Middle frontal gyrus (tissue), 1 donor: ENCODE data around the gene MSTN.

Source experiments
- DNase-seq: peaks from one replicate; pipeline ENCODE4 v3.0.0-alpha.2; 2015; ENCODE audit warnings: low spot score; ENCODE audit errors: extremely low spot score

MSTN gene

GRCh38 chr2:190062601-190063000 lies at the start of gene MSTN:
TSS of gene MSTN (minus strand) at chr2:190062729. CDS start at chr2:190062596, 133 bp downstream.
- DNase-seq = no peak

DNA sequence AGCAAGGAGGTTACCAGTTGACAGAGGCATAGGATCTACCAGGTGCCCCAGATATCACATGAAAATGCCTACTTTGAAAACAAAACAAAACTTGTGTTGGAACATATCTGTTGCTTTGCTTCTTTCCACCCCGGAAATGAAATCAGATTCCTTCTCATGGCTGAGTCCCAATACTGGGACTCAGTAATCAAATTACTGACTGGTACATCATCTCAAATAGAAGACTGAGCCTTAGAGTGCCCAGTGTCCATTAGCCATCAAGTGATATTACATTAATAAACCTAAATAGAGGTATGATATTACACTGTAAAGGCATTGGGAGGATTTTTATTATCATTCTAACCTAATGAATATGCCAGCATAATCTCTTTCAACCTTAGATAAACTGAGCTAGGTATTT lies 48.6 kb upstream of the MSTN start:
- no peak for DNase-seq

- no peak for DNase-seq
Observed at GRCh38 chr2:190110699-190111098, 48.2 kb upstream of the MSTN start.

DNA sequence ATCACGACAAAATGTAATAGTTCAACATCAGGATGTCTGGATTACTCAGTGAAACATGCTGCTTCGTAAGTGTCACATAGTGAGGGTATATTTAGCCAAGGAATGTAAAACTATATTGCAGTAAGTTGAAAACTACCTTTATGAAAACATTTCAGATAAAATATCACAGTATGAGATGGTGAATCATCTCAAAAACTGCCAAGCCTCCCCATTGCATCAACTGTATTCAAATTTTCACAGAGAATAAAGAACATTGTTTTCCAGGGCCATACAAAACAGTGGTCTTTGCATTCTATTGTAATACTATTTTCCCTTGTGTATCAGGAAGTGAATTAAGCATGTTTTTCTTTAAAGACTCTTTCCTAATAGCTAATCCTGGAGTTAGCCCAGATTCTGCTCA lies 47.6 kb upstream of the MSTN start:
- no peak for DNase-seq

DNA sequence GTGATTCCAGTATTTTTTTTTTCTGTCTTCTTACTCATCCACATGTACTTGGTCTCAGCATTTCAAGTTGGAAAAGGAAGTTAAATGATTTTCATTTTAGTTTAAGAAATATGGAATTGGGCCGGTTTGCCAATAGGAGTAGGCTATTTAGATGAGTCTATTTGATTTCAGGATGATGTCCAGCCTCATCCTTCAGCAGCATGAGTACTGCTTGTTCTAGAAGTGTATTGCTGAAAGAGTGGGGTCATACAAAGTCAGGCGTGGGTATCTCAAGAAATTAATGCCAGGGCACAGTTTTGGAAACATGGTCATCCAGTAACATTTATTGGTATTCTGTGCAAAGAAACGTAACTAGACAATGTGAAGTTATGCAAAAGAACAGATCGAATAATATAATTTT lies 44.9 kb upstream of the MSTN start:
- no peak for DNase-seq

DNA sequence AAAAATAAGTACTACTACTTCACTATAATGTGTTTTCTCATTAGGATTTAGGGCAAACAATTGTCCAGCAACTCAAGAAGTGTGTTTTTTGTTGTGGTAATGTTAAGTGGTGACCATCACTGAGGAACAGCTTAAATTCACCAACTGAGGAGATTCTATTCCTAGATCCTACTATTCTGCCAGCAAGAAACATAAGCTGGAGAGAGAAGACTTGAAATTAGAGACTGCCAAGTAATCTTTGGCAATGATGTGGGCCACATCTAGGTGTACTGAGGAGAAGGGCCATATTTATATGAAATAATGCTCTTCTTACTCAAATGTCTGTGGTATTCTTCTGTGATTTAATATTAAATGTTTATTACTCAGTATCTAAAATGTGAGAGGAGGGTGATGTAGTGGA lies 44.3 kb upstream of the MSTN start:
- DNase-seq = no peak

DNA sequence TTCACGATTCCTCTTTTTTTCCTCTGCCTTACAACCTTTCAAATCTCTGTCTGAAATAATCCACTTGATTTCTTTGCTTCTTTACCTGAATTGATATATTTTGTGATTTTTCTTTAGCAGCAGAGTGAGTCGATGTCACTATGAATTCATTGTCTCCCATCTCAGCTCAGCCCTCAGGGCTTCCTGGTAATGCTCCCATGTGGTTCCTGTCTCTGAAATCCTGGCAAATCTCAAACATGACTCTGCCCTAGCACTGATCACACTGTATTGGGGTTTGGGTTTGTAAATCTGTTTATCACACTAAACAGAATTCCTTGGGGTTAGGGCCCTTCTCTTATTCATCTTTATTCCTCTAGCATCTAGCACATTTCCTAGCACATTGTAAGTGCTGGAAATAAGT lies 43.0 kb upstream of the MSTN start:
- no peak for DNase-seq

DNA sequence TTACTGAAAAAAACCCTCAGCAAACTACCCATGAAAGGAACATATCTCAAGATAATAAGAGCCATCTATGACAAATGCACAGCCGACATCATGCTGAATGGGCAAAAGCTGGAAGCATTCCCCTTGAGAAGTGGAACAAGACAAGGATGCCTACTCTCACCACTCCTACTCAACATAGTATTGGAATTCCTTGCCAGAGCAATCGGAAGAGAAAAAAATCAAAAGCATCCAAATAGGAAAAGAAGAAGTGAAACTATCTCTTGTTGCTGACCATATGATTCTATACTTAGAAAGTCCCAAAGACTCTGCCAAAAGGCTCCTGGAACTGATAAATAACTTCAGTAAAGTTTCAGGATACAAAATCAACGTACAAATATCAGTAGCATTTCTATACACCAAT lies 40.6 kb upstream of the MSTN start:
- no peak for DNase-seq

DNA sequence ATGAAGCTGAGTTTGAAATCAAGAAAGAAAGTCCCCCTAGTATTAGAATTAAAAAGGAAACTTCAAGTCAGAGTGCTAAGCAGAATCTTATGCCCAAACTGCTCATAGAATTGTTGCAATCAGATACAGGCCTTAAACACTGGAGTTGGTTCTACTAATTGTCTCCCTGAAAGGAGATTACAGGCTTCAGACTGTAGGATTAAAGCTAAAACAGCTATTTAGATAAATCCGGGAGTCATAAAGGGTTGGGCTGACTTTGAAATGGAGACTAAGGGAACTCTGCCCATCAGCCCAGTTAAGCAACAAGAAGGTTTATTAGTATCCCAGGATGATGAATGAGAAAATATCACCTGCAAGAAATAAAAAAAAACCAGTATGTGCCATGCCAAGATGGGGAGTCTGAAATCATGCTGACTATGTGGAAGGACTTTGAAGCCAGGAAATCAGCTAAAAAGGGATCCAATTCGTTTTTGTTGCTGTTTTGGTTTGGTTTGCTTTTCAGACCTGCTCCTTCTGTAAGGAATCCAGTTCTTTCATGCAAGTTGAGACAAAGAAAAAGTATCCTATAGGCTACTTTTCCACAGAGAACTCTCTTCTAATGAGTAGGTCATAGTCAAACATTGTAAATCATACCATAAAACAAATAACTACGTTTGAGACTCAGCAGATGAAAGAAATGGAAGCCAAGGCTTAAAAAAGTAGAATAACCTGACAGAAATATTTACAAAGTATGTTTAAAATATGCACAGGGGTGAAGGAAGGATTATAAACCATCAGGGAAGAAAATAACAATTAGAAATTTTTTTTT lies 37.6 kb upstream of the MSTN start:
- DNase-seq = no peak

GRCh38 chr2:190098851-190099250 lies 36.3 kb upstream of the MSTN start:
- DNase-seq = no peak

DNA sequence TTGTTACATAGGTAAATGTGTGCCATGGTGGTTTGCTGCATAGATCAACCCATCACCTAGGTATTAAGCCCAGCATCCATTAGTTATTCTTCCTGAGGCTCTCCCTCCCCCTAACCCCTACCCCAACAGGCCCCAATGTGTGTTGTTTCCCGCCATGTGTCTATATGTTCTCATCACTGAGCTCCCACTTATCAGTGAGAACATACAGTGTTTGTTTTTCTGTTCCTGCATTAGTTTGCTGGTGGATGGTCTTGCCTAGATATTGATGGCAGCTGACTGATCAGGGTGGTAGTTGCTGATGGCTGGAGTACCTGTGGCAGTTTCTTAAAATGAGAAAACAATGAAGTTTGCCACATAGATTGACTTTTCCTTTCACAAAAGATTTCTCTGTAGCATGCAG lies 34.6 kb upstream of the MSTN start:
- DNase-seq = no peak

GRCh38 chr2:190094316-190094871 lies 31.9 kb upstream of the MSTN start:
- DNase-seq = no peak

DNA sequence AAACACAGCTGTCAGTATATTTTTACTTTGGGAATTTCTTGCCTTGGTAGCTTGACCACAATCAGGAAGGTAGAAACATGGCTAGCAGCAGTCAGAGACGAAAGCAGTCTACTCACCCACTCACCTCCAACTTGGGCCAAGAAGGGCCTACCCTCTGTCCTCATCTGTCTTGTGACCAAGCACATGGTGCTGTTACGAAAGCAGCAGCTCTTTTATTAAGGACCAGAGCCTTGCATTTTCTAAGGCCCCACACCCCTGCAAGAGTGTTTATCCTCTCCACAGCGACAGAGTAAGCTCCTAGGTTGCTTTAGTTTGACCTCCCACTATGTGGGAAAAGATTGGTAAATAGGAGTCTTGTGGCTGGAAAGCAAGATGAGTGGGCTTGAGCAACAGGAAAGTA lies 31.3 kb upstream of the MSTN start:
- DNase-seq = no peak

GRCh38 chr2:190090148-190090547 lies 27.6 kb upstream of the MSTN start:
- no peak for DNase-seq

GRCh38 chr2:190088917-190089316 lies 26.4 kb upstream of the MSTN start:
- peak; percentile 82 for DNase-seq

GRCh38 chr2:190084704-190085103 lies 22.2 kb upstream of the MSTN start:
- no peak for DNase-seq

GRCh38 chr2:190082118-190082517 lies 19.6 kb upstream of the MSTN start:
- no peak for DNase-seq

DNA sequence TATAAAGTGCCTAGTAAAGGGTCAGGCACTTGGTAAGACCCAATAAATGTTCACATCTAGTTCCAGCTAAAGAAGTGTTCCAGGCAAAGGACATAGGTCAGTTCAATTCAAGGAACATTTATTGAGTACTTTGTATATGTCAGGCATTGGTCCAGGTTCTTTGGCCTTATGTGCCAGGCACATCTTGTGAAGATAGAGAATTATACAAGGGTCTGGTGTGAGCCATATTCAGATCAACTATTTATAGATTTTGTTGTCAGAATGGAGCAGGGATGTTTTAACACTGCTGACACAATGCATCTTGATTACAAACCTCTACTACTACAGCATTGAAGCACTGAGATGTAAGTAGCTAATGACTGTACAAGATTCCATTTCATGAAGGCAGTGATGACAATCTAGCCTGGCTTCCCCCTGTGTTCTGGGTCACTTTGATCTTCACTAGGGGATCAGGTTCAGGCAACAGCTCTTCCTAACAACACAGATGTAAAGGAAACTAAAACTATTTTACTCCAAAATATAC lies 18.1 kb upstream of the MSTN start:
- DNase-seq = no peak

- DNase-seq = no peak
Observed at GRCh38 chr2:190079160-190079559, 16.6 kb upstream of the MSTN start.

- DNase-seq = no peak
Observed at GRCh38 chr2:190075623-190076022, 13.1 kb upstream of the MSTN start.

DNA sequence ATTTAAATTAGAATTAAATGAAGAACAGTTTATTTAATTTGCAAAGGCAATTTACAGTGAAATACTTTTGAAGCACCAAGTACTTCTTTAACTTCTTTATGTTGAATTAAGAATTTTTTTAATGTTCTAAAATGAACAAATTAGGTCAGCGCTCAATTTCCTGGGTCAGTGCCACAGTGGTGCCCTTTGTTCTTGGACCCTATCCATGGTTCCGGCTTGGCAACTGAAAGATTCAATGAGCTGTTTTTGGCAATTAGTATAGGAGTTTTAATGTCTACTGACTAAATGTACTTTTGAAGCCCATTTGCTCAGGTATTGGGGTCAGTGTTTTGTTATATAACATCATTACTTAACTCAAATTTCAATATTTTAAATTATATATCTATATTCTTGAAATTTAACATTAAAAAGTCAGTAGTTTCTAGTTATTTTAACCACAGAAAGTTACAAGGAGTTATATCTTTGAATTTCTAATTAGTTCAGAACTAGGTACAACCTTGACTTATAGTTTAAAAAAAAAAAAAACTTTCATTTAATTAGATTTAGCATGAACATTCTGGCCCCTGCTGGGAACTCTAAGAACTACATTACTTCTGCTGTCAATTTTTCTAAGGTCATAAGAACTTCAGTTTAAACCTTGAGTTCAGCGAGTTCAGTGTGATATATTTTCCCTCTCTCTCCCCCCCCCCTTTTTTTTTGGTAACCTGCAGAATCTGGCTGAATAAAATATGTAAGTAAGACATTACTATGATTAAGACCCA lies 7.6 kb upstream of the MSTN start:
- peak; percentile 35 for DNase-seq

DNA sequence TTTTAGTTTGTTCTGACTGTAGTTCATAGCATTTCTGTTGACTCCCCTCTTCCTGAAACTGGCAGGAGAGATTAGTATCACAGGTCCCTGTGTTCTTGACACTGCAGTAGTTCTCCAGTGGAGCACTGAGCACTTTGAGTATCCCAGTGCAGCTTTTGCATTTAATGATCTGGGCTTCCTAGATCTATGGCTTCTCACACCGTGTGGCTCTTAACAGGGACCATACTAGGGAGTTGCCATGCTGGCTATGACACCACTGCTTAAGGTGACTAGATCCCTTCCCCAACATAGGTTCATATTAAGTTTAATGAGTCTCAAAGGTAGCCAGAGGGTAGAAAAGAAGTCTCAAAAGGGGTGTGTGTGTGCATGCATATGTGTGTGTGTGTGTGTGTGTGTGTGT lies 6.2 kb upstream of the MSTN start:
- DNase-seq = no peak
